Psoas muscle (tissue), 8 donors: ENCODE measurements around the gene TMEM143. TPM values are rescaled to one million over a fixed set of nuclear protein-coding genes. Genes with fewer than 3 reads are reported as not detected.

Experiments used
- ATAC-seq, 4 donors: fragments of 200-7000 bp; cut with Tn5 transposase; one replicate each; pipeline ENCODE4 v1.9.1; 2020; ENCODE audit warnings: moderate library complexity in 3 of 4, mild to moderate bottlenecking in 2 of 4
- DNase-seq, 2 donors: peaks; one replicate each; pipeline ENCODE4 v3.0.0-alpha.2; 2020
- H3K27ac ChIP-seq: fragments of 200-600 bp; one replicate; pipeline ENCODE4 v1.8.0; 2022
- H3K27me3 ChIP-seq, 3 donors: fragments of 200-600 bp in 1 of 3; one replicate each; pipeline versions ENCODE4 v1.6.1 to v1.8.0; 2013 to 2022; ENCODE audit warnings: low read length in 2 of 3, mild to moderate bottlenecking in 2 of 3, moderate library complexity in 1 of 3; ENCODE audit not compliant: insufficient read depth in 3 of 3
- H3K36me3 ChIP-seq, 2 donors: fragments of 200-600 bp in 1 of 2; one replicate each; pipeline versions ENCODE4 v1.6.1 to v1.8.0; 2013 to 2022; ENCODE audit warnings: low read depth in 1 of 2, mild to moderate bottlenecking in 1 of 2, moderate library complexity in 1 of 2; ENCODE audit not compliant: insufficient read depth in 1 of 2
- H3K4me1 ChIP-seq: fragments of 200-600 bp; one replicate; pipeline ENCODE4 v1.8.0; 2022
- H3K4me3 ChIP-seq: fragments of 200-600 bp; one replicate; pipeline ENCODE4 v1.8.0; 2022; ENCODE audit warnings: mild to moderate bottlenecking
- H3K9me3 ChIP-seq: fragments of 200-600 bp; one replicate; pipeline ENCODE4 v1.8.0; 2022
- CTCF ChIP-seq: fragments of 200-600 bp; IDR thresholded peaks from one replicate; pipeline ENCODE4 v1.8.0; 2022; ENCODE audit warnings: antibody characterized with exemption
- WGBS, 3 donors: extraction: QIAGEN DNeasy Blood & Tissue Kit; methylation state at CpG; one replicate each; pipeline versions ENCODE4 v1.1.6 to v1.1.7; 2013; 5-methylcytosine and 5-hydroxymethylcytosine counted together
- intact Hi-C, 2 donors: fragments of 100-400 bp; cut with DNase I; formaldehyde crosslinking; loops; one replicate each; pipeline versions ENCODE4 v1.11.0 to v1.14.2; 2022
- polyA plus RNA-seq, 3 donors: library from polyadenylated mRNA; stranded (reverse); fragments of 200-250 nt; gene quantifications; one replicate each; pipeline ENCODE4 v1.2.3, GENCODE V29; 2013
- total RNA-seq, 4 donors: library from RNA; stranded (reverse); fragmentation: NEBNext Ultra II Directional in 2 of 4; extraction: Animal tissue kit (Norgen Biotek cat#: 25700) in 2 of 4; gene quantifications; one replicate each; pipeline versions ENCODE4 v1.2.1 to v1.2.4, GENCODE V29; 2021 to 2023
- donor health status: healthy with polysubstance abuse.
- donor health status: DM: no; HTN: no; CAD: no; lungs with moderate emphysema.
- donor health status: Bipolar disorder and iron deficiency.
- donor health status: healthy.
- donor health status: DM: yes; HTN: yes; CAD: no.
- donor health status: DM: no; HTN: no; CAD: no.
- donor health status: DM: no; HTN: no; CAD: no.
- donor health status: DM: yes; HTN: yes; CAD: no.

The TMEM143 gene
- total and polyA plus RNA-seq, 7 donors, result 17.1 to 65.1 (median 52.0) TPM

GRCh38 chr19:48329167-48329891, 34.4 kb downstream of the TMEM143 start:
- no peaks in the 10 kb centered on the region for H3K36me3 ChIP-seq
- H3K27ac ChIP-seq, result peak overlapping the region; percentile 85
- DNase-seq (no peak), ATAC-seq (no peak)
- H3K27me3 ChIP-seq, result no peaks in the 10 kb centered on the region
- H3K4me3 ChIP-seq, result peak overlapping the region; percentile 66
- 70 to 78% (median 71%) methylated on average over 15 of the region's 15 CpGs for WGBS, 3 donors
- H3K4me1 ChIP-seq, result peaks cover 30% of the 10 kb centered on the region
- TF ChIP-seq CTCF, result no peak
- intact Hi-C loops, result loop anchor here in 1 of 2 donors (10.0 kb wide), 1 partner anchor 255 kb away; no protein-coding TSS in a partner anchor
- peaks cover 5% of the 10 kb centered on the region for H3K9me3 ChIP-seq

- peaks cover 15% of the 10 kb centered on the region for H3K4me1 ChIP-seq
- no peak for ATAC-seq
- TF ChIP-seq CTCF, result no peak
- no peaks in the 10 kb centered on the region for H3K27me3 ChIP-seq
- peak within 1 kb of the TSS; percentile 75 for H3K27ac ChIP-seq
- peak; percentile 76 to 87 for DNase-seq
- intact Hi-C loops, result loop anchor here in 1 of 2 donors (10.0 kb wide), 1 partner anchor 259 kb away; no protein-coding TSS in a partner anchor
- H3K36me3 ChIP-seq, result no peaks in the 10 kb centered on the region
- peak within 1 kb of the TSS; percentile 67 for H3K4me3 ChIP-seq
- WGBS, 3 donors, result 2 to 8% (median 4%) methylated on average over 22 of the region's 22 CpGs
- H3K9me3 ChIP-seq, result peaks cover 5% of the 10 kb centered on the region
Measured at GRCh38 chr19:48325265-48325910, 38.4 kb downstream of the TMEM143 start, which contains the start of gene EMP3. TSS of gene EMP3 (plus strand) at chr19:48325552. CDS start at chr19:48326845, 1,293 bp downstream.

- DNase-seq, result peak; percentile 98 to 99
- 2 to 3% (median 3%) methylated on average over 52 to 63 of the region's 63 CpGs for WGBS, 3 donors
- TF ChIP-seq CTCF, result no peak
- peak; percentile 91 to 94 (median 92) for ATAC-seq
- H3K4me3 ChIP-seq, result peak overlapping the region; percentile 70
- peak overlapping the region; percentile 93 for H3K27ac ChIP-seq
- intact Hi-C loops, result loop anchor here (1.0 to 10.0 kb wide), 2 partner anchors 69 to 263 kb away; partner anchors contain the start of gene KDELR1 (in 1 of the 2)
- H3K9me3 ChIP-seq, result no peaks in the 10 kb centered on the region
- no peaks in the 10 kb centered on the region for H3K36me3 ChIP-seq
- no peaks in the 10 kb centered on the region for H3K27me3 ChIP-seq
- peaks cover 14% of the 10 kb centered on the region for H3K4me1 ChIP-seq
Measured at GRCh38 chr19:48321622-48322591, 41.8 kb downstream of the TMEM143 start.

GRCh38 chr19:48321372-48321621, 42.4 kb downstream of the TMEM143 start:
- 0 to 3% (median 2%) methylated on average over 19 to 22 of the region's 22 CpGs for WGBS, 3 donors
- TF ChIP-seq CTCF, result no peak
- DNase-seq, result peak; percentile 96 to 97
- Histone ChIP-seq H3K36me3 (no peaks in the 10 kb centered on the region), H3K4me1 (peaks cover 14% of the 10 kb centered on the region), H3K27ac (peak overlapping the region; percentile 93), H3K4me3 (peak overlapping the region; percentile 70), H3K9me3 (no peaks in the 10 kb centered on the region), H3K27me3 (no peaks in the 10 kb centered on the region)
- intact Hi-C loops, result loop anchor here (1.0 to 10.0 kb wide), 2 partner anchors 70 to 264 kb away; partner anchors contain the start of gene KDELR1 (in 1 of the 2)
- ATAC-seq, result peak; percentile 84 to 89 (median 86)
